GM21367 (cell line): ENCODE data around the gene XG.
"Not testable (repeated sequence)": the region's sequence is repeated elsewhere in the genome, so short reads cannot be mapped to it uniquely, and the experiment has no call there.

Experiments
- ATAC-seq: cut with Tn5 transposase; IDR thresholded peaks from one replicate; pipeline ENCODE4 v1.9.1; 2021; ENCODE audit not compliant: unreplicated experiment

The XG gene

DNA sequence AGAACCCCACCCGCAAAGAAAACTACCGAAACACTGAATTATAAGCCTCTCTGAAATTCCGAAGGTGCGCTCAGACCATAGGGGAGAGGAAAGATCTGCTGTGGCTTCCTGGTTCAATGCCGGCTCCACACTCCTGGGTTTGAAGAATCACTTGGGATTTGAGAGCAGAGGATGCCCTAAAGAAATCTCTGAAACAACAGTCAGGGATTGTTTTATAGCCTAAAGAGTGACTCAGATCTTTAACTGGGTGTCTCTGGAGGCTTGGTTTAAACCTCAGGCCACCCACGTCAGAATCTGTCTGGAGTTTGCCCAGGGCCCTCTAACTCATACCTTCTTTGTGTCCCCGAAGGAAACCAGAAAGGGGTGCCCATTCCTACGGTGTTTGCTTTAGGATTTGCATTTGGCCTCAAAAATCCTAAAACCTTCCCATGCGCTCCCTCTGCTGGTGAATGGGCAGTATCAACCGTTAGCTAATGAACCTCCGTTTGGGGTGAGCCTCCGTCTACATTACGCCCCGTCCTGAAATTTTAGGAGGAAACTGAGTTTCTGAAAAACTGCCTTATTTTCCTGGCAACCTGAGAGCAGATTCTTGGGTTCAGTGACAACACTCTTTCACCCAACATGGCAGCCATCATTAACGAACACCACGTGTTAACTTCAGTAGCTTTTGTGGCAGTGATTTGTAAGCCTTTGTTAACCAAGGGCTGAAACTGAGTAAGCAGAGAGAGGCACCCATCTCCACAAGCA is 60.5 kb downstream of the XG start:
- ATAC-seq: not testable (repeated sequence)

GRCh38 chrX:2817036-2817435 is 65.2 kb downstream of the XG start:
- ATAC-seq: no peak

DNA sequence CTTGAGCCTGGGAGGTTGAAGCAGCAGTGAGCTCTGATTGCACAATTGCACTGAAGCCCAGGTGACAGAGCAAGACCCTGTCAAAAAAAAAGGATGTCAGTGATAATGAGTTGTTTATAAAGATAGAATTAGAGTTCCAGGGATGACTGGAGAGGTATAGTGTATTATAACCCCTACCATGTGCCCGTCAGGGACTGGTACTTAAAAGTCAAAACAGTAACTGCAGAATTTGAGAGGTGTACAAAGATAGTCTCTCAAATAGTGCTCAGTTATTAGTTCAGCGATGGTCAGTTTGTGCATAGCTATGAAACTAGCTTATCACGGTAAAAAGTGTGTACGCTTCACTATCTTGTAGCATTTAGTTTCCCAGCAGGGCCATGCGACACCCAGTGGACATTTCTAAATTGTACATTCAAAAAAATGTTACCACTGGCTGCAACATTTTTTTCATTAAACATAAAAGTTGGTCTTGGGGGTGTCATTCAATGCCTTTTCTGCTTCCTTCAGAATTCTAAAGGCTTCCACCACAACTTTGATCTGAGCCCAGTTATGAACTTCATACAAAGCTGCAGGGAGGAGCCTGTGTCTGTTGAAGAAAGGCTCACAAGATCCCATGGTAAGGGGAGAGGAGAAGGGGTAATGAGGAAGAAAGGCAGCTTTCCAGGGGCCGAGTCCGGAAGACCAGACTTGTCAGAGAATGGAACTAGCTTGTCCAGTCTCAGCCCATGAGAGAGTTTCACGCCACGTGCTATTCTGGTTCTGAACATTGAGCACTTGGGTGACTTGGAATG is 67.7 kb downstream of the XG start:
- no peak for ATAC-seq

DNA sequence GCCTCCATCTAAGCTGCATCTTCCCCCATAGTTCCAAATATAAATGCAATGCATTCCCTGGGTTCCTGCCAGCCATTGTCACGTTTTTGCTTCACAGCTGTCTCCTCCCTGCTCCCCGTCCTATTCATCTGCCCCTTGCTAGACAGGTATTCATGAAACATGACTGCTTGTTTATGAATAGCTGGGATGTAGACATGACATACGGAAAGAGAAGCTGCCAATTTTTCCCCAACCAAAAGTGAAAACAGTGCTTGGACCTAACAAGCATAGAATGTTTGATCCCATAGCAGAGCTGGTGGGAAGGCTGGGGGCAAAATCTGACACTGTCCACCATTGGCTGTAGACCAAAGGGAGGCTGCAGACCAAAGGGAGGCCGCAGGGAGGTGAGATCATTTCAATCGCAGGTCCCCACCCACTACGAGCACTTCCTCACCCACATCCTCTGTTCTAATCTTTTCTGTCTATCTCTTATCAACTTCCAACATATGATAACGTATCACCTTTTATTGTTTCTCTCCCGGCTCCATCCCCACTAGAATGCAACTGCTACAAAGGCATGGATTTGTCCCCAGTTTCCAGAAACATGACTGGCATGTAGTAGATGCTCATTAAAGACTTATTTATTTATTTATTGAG is 68.4 kb downstream of the XG start:
- no peak for ATAC-seq

DNA sequence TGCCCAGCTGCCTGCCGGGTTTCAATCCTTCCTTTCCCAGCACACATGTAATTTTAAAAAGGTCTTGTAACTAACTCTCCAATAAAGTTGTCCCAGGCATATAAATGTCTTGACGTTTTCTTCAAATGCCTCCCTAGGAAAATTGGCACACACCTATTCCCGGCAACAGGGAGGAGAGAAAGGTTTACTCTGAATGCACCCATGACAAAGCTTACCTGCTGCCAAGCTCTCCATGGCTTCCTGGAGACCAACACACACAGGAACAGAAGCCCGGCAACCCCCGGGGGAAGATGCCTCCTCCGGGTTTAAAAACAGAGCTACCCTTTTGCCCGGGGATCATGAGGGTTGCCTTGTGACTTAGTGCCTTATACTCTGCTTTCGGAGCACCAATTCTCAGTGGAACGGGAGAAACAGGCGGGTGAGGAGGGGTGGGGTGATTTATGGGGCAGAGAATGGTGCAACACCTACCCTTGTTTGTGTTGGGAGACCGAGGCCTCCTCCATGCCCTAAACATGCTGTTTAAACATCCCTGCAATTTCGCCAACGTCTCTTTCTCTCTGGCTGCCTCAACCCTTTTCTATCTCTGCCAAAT is 72.1 kb downstream of the XG start:
- ATAC-seq: no peak

GRCh38 chrX:2824886-2825285 is 73.0 kb downstream of the XG start:
- no peak for ATAC-seq

DNA sequence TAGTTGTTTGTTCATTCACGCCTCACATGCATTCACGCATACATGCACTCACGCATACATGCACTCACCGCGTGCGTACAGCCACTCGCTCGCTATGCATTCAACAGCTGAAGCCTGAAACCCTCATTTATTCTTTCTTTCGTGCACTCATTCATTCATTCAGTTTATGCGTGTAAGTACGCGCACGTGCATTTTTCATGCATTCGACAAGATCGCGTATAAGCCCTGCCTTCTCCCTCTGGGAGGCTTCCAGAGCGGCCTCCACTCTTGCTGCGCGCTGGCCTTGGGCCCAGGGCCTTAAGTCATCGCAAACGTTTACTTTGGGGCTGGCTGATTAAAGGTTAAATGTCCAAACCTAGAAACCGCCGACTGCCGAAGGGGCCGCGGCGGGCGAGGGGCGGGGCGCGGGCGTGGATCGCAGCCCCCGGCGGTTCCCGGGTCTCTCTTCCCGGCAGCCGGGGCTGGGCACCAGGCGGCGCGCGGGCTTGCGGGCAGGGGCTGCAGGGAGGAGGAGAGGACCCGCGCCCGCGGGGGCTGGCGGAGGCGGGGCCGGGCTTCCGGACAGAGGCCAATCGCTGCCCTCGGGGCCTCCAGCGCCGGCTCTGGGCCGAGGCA is 76.6 kb downstream of the XG start, which contains the start of gene GYG2:
TSS of gene GYG2 (plus strand) at position 587 of the 615 bp plus-strand sequence. CDS start 1,259 bp downstream, outside the sequence.
- ATAC-seq: no peak

GRCh38 chrX:2828959-2829411 is 77.1 kb downstream of the XG start:
- no peak for ATAC-seq

GRCh38 chrX:2829469-2830246 is 77.8 kb downstream of the XG start:
- no peak for ATAC-seq

- ATAC-seq: no peak
These were observed 79.8 kb downstream of the XG start for GRCh38 chrX:2831471-2832228.

GRCh38 chrX:2837961-2838360 is 86.1 kb downstream of the XG start:
- ATAC-seq: no peak

- no peak for ATAC-seq
These were observed 89.1 kb downstream of the XG start for GRCh38 chrX:2840961-2841360.

GRCh38 chrX:2841537-2841936 is 89.7 kb downstream of the XG start:
- no peak for ATAC-seq

GRCh38 chrX:2846992-2847391 is 95.2 kb downstream of the XG start:
- no peak for ATAC-seq

GRCh38 chrX:2848871-2849301 is 97.0 kb downstream of the XG start:
- ATAC-seq: no peak

DNA sequence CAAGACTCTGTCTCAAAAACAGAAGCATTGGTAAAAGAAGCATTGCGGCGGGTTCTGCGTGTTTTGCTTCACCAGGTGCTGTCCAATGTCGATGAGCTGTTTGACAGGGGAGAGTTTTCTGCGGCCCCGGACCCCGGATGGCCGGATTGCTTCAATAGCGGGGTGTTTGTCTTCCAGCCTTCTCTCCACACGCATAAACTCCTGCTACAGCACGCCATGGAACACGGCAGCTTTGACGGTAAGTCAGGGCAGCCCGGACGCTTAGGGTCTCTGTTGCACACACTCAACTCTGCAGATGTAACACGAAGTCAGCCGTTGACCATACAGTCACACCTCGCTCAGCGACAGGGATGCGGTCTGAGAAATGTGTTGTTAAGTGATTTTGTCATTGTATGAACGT is 103.1 kb downstream of the XG start:
- no peak for ATAC-seq

GRCh38 chrX:2855761-2856160 is 103.9 kb downstream of the XG start:
- ATAC-seq: no peak

- ATAC-seq: no peak
These were observed 105.7 kb downstream of the XG start for GRCh38 chrX:2857566-2857965.

DNA sequence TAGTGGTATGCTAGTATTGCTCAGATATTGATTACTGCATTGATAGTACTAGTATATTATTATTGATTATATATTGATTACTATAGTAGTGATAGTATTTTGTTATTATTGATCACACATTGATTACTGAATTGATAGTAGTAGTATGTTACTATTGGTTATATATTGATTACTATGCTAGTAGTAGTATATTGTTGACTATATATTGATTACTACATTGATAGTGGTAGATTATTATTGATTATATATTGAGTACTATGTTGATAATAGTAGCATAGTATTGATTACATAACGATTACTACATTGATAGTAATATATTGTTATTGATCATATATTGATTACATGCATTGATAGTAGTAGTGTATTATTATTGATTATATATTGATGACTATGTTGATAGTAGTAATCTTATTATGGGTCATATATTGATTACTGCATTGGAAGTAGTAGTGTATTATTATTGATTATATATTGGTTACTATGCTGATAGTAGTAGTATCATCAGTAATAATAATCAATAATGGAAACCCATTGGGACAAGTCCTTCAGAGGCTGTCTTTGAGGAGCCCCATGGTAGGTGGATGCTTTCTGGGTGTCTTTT is 107.5 kb downstream of the XG start:
- no peak for ATAC-seq
